Muscle of leg (tissue), 11 donors: ENCODE measurements around the gene ITGA1. TPM values are rescaled to one million over a fixed set of nuclear protein-coding genes. Genes with fewer than 3 reads are reported as not detected.

Experiments used
- DNase-seq: peaks from one replicate; pipeline ENCODE4 v3.0.0; 2013
- H3K27ac ChIP-seq: one replicate; pipeline ENCODE4 v1.5.1; 2013; ENCODE audit warnings: mild to moderate bottlenecking, low read length, control low read depth
- H3K27me3 ChIP-seq: one replicate; pipeline ENCODE4 v1.6.1; 2013; ENCODE audit warnings: low read length; ENCODE audit not compliant: control insufficient read depth, insufficient read depth
- H3K36me3 ChIP-seq: one replicate; pipeline ENCODE4 v1.6.1; 2013; ENCODE audit warnings: low read length; ENCODE audit not compliant: control insufficient read depth, insufficient read depth
- H3K4me1 ChIP-seq: one replicate; pipeline ENCODE4 v1.6.1; 2013; ENCODE audit warnings: low read length; ENCODE audit not compliant: control insufficient read depth, insufficient read depth
- H3K4me3 ChIP-seq: one replicate; pipeline ENCODE4 v1.5.1; 2013; ENCODE audit warnings: low read length, control low read depth
- H3K9me3 ChIP-seq: replicated peaks from 2 replicates; pipeline ENCODE4 v1.6.1; 2013; ENCODE audit warnings: low read depth, low read length; ENCODE audit not compliant: control insufficient read depth
- WGBS: methylation state at CpG from one replicate; pipeline ENCODE4 v1.1.5; 2013; ENCODE audit warnings: missing lambda C conversion rate; ENCODE audit not compliant: insufficient coverage; 5-methylcytosine and 5-hydroxymethylcytosine counted together
- polyA plus RNA-seq, 8 donors: library from polyadenylated mRNA; unstranded; fragments of 120-200 nt; gene quantifications; one replicate each; pipeline versions ENCODE4 v1.2.1 to v1.2.3, GENCODE V29; 2013; ENCODE audit warnings: inconsistent platforms in 1 of 8, low replicate concordance in 1 of 8; ENCODE audit not compliant: insufficient read length in 8 of 8, insufficient read depth in 1 of 8
- total RNA-seq: library from RNA; stranded (reverse); fragments of 120-200 nt; gene quantifications from one replicate; pipeline ENCODE4 v1.2.4, GENCODE V29; 2013

Gene ITGA1
- total and polyA plus RNA-seq, 9 donors, result 11.5 to 36.5 (median 21.6) TPM

DNA sequence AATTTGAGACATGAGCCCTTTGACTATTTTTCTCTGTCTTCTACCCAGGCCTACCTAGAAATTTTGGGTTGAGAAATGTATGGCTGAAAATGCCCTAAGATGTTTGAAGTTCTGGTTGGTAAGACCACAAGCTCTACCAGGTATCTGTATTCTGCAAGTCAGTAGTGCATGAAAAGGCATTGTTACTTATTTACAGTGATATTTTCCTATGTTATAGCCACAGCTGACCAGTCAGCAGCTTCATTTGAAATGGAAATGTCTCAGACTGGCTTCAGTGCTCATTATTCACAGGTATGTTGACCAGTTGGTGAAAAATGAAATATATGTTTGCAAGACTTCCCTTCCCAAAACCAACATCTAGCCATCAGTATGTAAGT lies 109.5 kb downstream of the ITGA1 start:
- Histone ChIP-seq H3K36me3 (peaks cover 3% of the 10 kb centered on the region), H3K9me3 (no peaks in the 10 kb centered on the region), H3K27ac (no peak overlapping the region), H3K4me1 (peaks cover 8% of the 10 kb centered on the region), H3K4me3 (no peak overlapping the region), H3K27me3 (no peaks in the 10 kb centered on the region)
- DNase-seq, result no peak

DNA sequence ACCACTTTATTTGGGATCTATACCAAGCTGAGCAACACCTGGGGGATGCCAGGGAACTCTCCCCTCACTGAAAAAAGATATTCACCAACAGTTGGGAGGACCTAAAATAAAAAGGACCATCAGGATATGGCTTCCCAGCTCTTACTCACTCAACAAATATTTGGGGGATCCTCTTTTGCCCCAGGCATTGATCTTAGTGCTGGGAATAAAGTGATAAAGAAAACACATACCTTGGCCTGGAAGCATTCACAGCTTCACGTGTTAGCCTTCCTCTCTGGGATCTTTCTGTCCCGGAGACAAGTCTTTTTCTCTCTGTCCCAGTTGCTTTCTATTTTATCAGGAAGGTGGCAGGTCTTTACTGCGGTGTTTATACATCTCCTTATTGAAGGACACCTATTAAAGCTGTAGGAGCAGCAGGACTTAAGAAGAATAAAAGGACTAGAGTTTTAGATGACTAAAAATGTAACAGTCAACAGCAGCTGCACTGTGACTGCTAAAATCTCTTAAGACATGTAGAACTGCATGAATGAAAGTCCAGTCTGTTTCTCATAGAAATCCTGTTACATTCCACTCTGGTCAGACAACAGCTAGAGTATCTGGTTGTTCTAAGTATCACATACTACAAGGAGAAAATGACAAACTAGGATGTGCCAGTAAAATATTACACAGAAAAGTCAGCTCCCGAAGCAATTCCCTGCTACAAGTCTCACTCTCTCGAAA lies 111.4 kb downstream of the ITGA1 start:
- WGBS, result 33% methylated on average over 1 of the region's 5 CpGs
- H3K9me3 ChIP-seq, result no peaks in the 10 kb centered on the region
- H3K36me3 ChIP-seq, result peaks cover 3% of the 10 kb centered on the region

GRCh38 chr5:52903142-52903541 lies 115.4 kb downstream of the ITGA1 start:
- Histone ChIP-seq H3K27me3 (no peaks in the 10 kb centered on the region), H3K4me3 (no peak overlapping the region), H3K4me1 (peaks cover 2% of the 10 kb centered on the region), H3K36me3 (peaks cover 3% of the 10 kb centered on the region), H3K27ac (no peak overlapping the region), H3K9me3 (no peaks in the 10 kb centered on the region)
- no peak for DNase-seq
- no CpG with 5 or more reads among the region's 2 CpGs for WGBS

More for the DNA sequence above, 111.4 kb downstream of the ITGA1 start:
- H3K4me3 ChIP-seq, result no peak overlapping the region
- no peak for DNase-seq
- H3K27me3 ChIP-seq, result no peaks in the 10 kb centered on the region
- H3K27ac ChIP-seq, result no peak overlapping the region
- peaks cover 8% of the 10 kb centered on the region for H3K4me1 ChIP-seq

- no peaks in the 10 kb centered on the region for H3K4me1 ChIP-seq
- no peak overlapping the region for H3K27ac ChIP-seq
- H3K27me3 ChIP-seq, result no peaks in the 10 kb centered on the region
- no CpG with 5 or more reads among the region's 1 CpG for WGBS
- no peak overlapping the region for H3K4me3 ChIP-seq
- no peaks in the 10 kb centered on the region for H3K9me3 ChIP-seq
- no peak for DNase-seq
- no peaks in the 10 kb centered on the region for H3K36me3 ChIP-seq
Measured at GRCh38 chr5:52906343-52906742, 118.6 kb downstream of the ITGA1 start.

DNA sequence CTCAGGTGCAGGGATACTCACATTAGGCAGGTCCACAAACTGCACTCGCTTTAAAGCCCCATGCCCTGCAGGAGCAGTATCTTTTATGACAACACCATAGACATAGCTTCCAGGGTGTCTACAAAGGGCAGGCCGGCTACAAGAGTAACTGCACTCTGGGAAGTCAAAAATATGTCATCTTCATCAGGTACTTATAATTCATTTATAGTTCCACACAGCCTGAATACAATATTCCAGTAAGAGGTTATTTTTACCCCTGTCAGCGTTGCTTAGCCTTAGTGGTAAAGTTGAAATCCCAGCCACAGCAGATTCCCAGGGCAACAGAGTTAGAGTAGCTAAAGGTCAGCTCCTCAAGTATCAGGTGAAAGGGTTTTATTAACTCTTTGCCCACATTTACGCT lies 119.1 kb downstream of the ITGA1 start:
- DNase-seq, result no peak
- H3K27ac ChIP-seq, result no peak overlapping the region
- WGBS, result no CpG with 5 or more reads among the region's 4 CpGs
- no peaks in the 10 kb centered on the region for H3K27me3 ChIP-seq
- H3K9me3 ChIP-seq, result no peaks in the 10 kb centered on the region
- H3K36me3 ChIP-seq, result no peaks in the 10 kb centered on the region
- no peaks in the 10 kb centered on the region for H3K4me1 ChIP-seq
- no peak overlapping the region for H3K4me3 ChIP-seq

DNA sequence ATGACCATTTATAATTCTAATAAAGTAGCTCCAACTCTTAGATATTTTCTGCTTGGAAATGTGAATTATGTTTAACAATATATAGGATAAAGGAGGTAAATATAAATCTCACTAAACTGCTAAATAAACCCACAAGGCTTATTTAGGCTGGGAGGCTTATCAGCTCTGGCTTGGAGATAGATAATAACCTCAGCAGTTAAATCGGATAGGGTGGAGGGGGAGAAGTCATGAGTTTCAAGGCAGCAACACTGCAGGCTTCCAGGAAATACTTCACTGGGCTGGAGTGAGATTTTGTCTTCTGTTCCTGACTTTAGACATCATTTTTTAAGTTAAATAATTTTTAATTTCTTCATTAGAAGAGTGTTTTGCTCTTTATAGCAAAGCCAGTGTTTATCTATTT lies 121.5 kb downstream of the ITGA1 start:
- Histone ChIP-seq H3K27ac (no peak overlapping the region), H3K9me3 (no peaks in the 10 kb centered on the region), H3K4me1 (no peaks in the 10 kb centered on the region), H3K36me3 (no peaks in the 10 kb centered on the region), H3K27me3 (no peaks in the 10 kb centered on the region), H3K4me3 (no peak overlapping the region)
- no peak for DNase-seq
- 67% methylated on average over 1 of the region's 1 CpG for WGBS

- Histone ChIP-seq H3K27ac (no peak overlapping the region), H3K27me3 (no peaks in the 10 kb centered on the region), H3K9me3 (no peaks in the 10 kb centered on the region), H3K4me3 (no peak overlapping the region), H3K4me1 (no peaks in the 10 kb centered on the region), H3K36me3 (no peaks in the 10 kb centered on the region)
- no peak for DNase-seq
- no CpG with 5 or more reads among the region's 8 CpGs for WGBS
Measured at GRCh38 chr5:52910071-52910470, 122.4 kb downstream of the ITGA1 start.

- no peaks in the 10 kb centered on the region for H3K4me1 ChIP-seq
- WGBS, result 0% methylated on average over 1 of the region's 4 CpGs
- H3K27ac ChIP-seq, result no peak overlapping the region
Measured at GRCh38 chr5:52915176-52915875, 127.6 kb downstream of the ITGA1 start.

DNA sequence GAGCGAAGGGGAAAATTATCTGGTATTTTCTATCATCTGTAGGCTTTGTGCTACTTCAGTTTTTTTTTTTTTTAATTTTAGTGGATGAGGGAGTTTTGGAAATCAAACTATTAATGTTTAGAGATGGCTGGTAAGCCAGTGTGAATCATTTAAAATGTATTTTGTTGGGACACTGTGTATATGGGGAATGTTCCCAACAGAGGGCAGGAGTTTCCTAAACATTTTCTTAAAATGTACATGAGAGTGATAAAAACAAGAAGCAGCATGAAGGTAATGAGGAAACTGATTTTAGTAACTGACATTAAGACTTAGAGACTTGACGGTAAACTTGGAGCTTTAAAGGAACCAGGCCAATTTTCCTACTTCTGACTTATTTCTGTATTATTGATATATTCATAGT lies 133.2 kb downstream of the ITGA1 start:
- H3K27me3 ChIP-seq, result no peaks in the 10 kb centered on the region
- no peaks in the 10 kb centered on the region for H3K9me3 ChIP-seq
- no peak overlapping the region for H3K27ac ChIP-seq
- no peak for DNase-seq
- no CpG with 5 or more reads among the region's 2 CpGs for WGBS
- peaks cover 6% of the 10 kb centered on the region for H3K36me3 ChIP-seq
- H3K4me1 ChIP-seq, result no peaks in the 10 kb centered on the region
- H3K4me3 ChIP-seq, result no peak overlapping the region

More at GRCh38 chr5:52915176-52915875, 127.6 kb downstream of the ITGA1 start:
- Histone ChIP-seq H3K36me3 (no peaks in the 10 kb centered on the region), H3K9me3 (no peaks in the 10 kb centered on the region), H3K4me3 (peak overlapping the region; percentile 4), H3K27me3 (no peaks in the 10 kb centered on the region)
- peak; percentile 86 for DNase-seq

- no peaks in the 10 kb centered on the region for H3K4me1 ChIP-seq
- H3K9me3 ChIP-seq, result no peaks in the 10 kb centered on the region
- WGBS, result no CpG with 5 or more reads among the region's 2 CpGs
- H3K4me3 ChIP-seq, result no peak overlapping the region
- peaks cover 6% of the 10 kb centered on the region for H3K36me3 ChIP-seq
- peak; percentile 32 for DNase-seq
- H3K27ac ChIP-seq, result no peak overlapping the region
- no peaks in the 10 kb centered on the region for H3K27me3 ChIP-seq
Measured at GRCh38 chr5:52922384-52922783, 134.7 kb downstream of the ITGA1 start.
